H1 (cell line): ENCODE data around the gene SH3BP5. TPM values are rescaled to one million over a fixed set of nuclear protein-coding genes. Genes with fewer than 3 reads are reported as not detected.

Source experiments
- CTCF ChIA-PET: fragments of 300-600 bp; sonication (Branson Sonifier 250); formaldehyde crosslinking; loops from one replicate; lab custom pipeline; 2021; ENCODE audit not compliant: partially characterized antibody; lab: Charles Lee
- POLR2A ChIA-PET: fragments of 300-600 bp; sonication (Branson Sonifier 250); formaldehyde crosslinking; loops from one replicate; lab custom pipeline; 2021; ENCODE audit warnings: inconsistent platforms; ENCODE audit not compliant: partially characterized antibody; lab: Charles Lee
- DNase-seq, 2 experiments: peaks; one replicate each; pipeline versions ENCODE4 v3.0.0 to v3.0.0-alpha.2; 2010 to 2022; ENCODE audit warnings: low spot score in 2 of 2, low read depth in 1 of 2, mixed read lengths in 1 of 2
- FAIRE-seq: peaks from 2 replicates; lab custom pipeline; 2011; peaks lifted over from hg19 to GRCh38; lab: Jason Lieb, UNC
- H2AFZ ChIP-seq: 2 replicates; pipeline ENCODE4 v1.8.1; 2012; ENCODE audit warnings: low read length, inconsistent platforms
- H2AK5ac ChIP-seq: 2 replicates; pipeline ENCODE4 v1.6.1; 2013; ENCODE audit warnings: low read depth, low read length
- H2BK120ac ChIP-seq: replicated peaks from 2 replicates; pipeline ENCODE3; 2013; ENCODE audit warnings: low read depth, low read length, inconsistent platforms
- H2BK12ac ChIP-seq: 2 replicates; pipeline ENCODE4 v1.6.1; 2013; ENCODE audit warnings: low read depth, low read length
- H2BK15ac ChIP-seq: 2 replicates; pipeline ENCODE4 v1.6.1; 2013; ENCODE audit warnings: low read length
- H2BK20ac ChIP-seq: 2 replicates; pipeline ENCODE4 v1.6.1; 2013; ENCODE audit warnings: low read length
- H2BK5ac ChIP-seq: 2 replicates; pipeline ENCODE4 v1.6.1; 2013; ENCODE audit warnings: low read depth, low read length
- H3K14ac ChIP-seq: 2 replicates; pipeline ENCODE4 v1.6.1; 2013; ENCODE audit warnings: inconsistent platforms; ENCODE audit not compliant: insufficient read length
- H3K18ac ChIP-seq: 2 replicates; pipeline ENCODE4 v1.6.1; 2013; ENCODE audit warnings: low read length; ENCODE audit errors: extremely low read depth
- H3K23ac ChIP-seq: 2 replicates; pipeline ENCODE4 v1.6.1; 2013; ENCODE audit warnings: inconsistent platforms; ENCODE audit not compliant: insufficient read length
- H3K23me2 ChIP-seq: 2 replicates; pipeline ENCODE4 v1.6.1; 2013; ENCODE audit warnings: low read depth, low read length
- H3K27ac ChIP-seq: 2 replicates; pipeline ENCODE4 v1.6.1; 2011; ENCODE audit warnings: low read depth, low read length, inconsistent platforms
- H3K27me3 ChIP-seq, 4 experiments: replicated peaks in 1 of 4; 1 replicate in 1 of 4; 2 replicates in 3 of 4; pipeline versions ENCODE4 v1.6.1 to v1.8.1; 2011 to 2013; ENCODE audit warnings: low read length in 3 of 4, mild to moderate bottlenecking in 3 of 4, inconsistent platforms in 2 of 4, mixed read lengths in 2 of 4, moderate library complexity in 1 of 4; ENCODE audit not compliant: control insufficient read depth in 3 of 4, insufficient read depth in 3 of 4; ENCODE audit errors: extremely low read depth in 1 of 4
- H3K36me3 ChIP-seq, 4 experiments: 2 replicates each; pipeline versions ENCODE4 v1.6.1 to v1.8.1; 2011 to 2013; ENCODE audit warnings: mild to moderate bottlenecking in 4 of 4, low read length in 3 of 4, moderate library complexity in 2 of 4, control low read depth in 1 of 4, inconsistent platforms in 1 of 4; ENCODE audit not compliant: insufficient read depth in 4 of 4, control insufficient read depth in 2 of 4
- H3K4ac ChIP-seq: replicated peaks from 2 replicates; pipeline ENCODE3; 2013; ENCODE audit warnings: low read length, low read depth, mixed read lengths, inconsistent platforms; ENCODE audit not compliant: insufficient read length
- H3K4me1 ChIP-seq, 4 experiments: replicated peaks in 1 of 4; 1 replicate in 1 of 4; 2 replicates in 3 of 4; pipeline versions ENCODE4 v1.6.1 to v1.8.1; 2011 to 2013; ENCODE audit warnings: low read length in 3 of 4, inconsistent platforms in 2 of 4, mixed read lengths in 1 of 4; ENCODE audit not compliant: insufficient read depth in 4 of 4, control insufficient read depth in 3 of 4
- H3K4me2 ChIP-seq, 2 experiments: 2 replicates each; pipeline versions ENCODE4 v1.6.1 to v1.8.1; 2011 to 2013; ENCODE audit warnings: low read depth in 2 of 2, low read length in 2 of 2, control low read depth in 1 of 2, inconsistent platforms in 1 of 2, mild to moderate bottlenecking in 1 of 2; ENCODE audit not compliant: insufficient read depth in 1 of 2
- H3K4me3 ChIP-seq, 4 experiments: fragments of 200-600, 300-600 bp in 1 of 4; sonication (generic), shearing (Covaris generic), sonication (Bioruptor Twin) in 1 of 4; 2 replicates each; pipeline versions ENCODE4 v1.5.1 to v1.8.1; 2011 to 2016; ENCODE audit warnings: low read length in 4 of 4, low read depth in 3 of 4, control low read depth in 2 of 4, inconsistent platforms in 2 of 4, mild to moderate bottlenecking in 2 of 4, mixed read lengths in 1 of 4, moderate library complexity in 1 of 4; ENCODE audit not compliant: insufficient read depth in 2 of 4; ENCODE audit errors: extremely low read depth in 1 of 4
- H3K56ac ChIP-seq: replicated peaks from 2 replicates; pipeline ENCODE3; 2013; ENCODE audit warnings: low read depth, mild to moderate bottlenecking, mixed read lengths, low read length, inconsistent platforms; ENCODE audit not compliant: insufficient read length
- H3K79me1 ChIP-seq: 2 replicates; pipeline ENCODE4 v1.6.1; 2013; ENCODE audit warnings: low read depth, low read length, control low read depth
- H3K79me2 ChIP-seq, 2 experiments: 2 replicates each; pipeline versions ENCODE4 v1.6.1 to v1.8.1; 2012 to 2013; ENCODE audit warnings: low read length in 2 of 2, mild to moderate bottlenecking in 2 of 2, inconsistent platforms in 1 of 2; ENCODE audit not compliant: insufficient read depth in 2 of 2, control insufficient read depth in 1 of 2
- H3K9ac ChIP-seq, 4 experiments: replicated peaks in 1 of 4; 1 replicate in 1 of 4; 2 replicates in 3 of 4; pipeline versions ENCODE4 v1.6.1 to v1.8.1; 2011 to 2013; ENCODE audit warnings: low read depth in 3 of 4, low read length in 3 of 4, control low read depth in 2 of 4, mild to moderate bottlenecking in 2 of 4, moderate library complexity in 2 of 4, inconsistent platforms in 1 of 4; ENCODE audit errors: extremely low read depth in 1 of 4
- H3K9me3 ChIP-seq, 2 experiments: 2 replicates each; pipeline versions ENCODE4 v1.6.1 to v1.8.1; 2012 to 2013; ENCODE audit warnings: mild to moderate bottlenecking in 2 of 2, moderate library complexity in 2 of 2, control low read depth in 1 of 2, inconsistent platforms in 1 of 2, low read depth in 1 of 2, low read length in 1 of 2, mixed read lengths in 1 of 2; ENCODE audit not compliant: insufficient read depth in 2 of 2
- H4K20me1 ChIP-seq, 2 experiments: replicated peaks in 1 of 2; 2 replicates each; pipeline versions ENCODE3 to v1.8.1; 2011 to 2013; ENCODE audit warnings: inconsistent platforms in 2 of 2, low read length in 2 of 2, mild to moderate bottlenecking in 1 of 2; ENCODE audit not compliant: insufficient read depth in 2 of 2, control insufficient read depth in 1 of 2
- H4K5ac ChIP-seq: 2 replicates; pipeline ENCODE4 v1.6.1; 2013; ENCODE audit warnings: low read length, low read depth, mixed read lengths, inconsistent platforms; ENCODE audit not compliant: insufficient read length
- H4K8ac ChIP-seq: 2 replicates; pipeline ENCODE4 v1.8.0; 2013; ENCODE audit warnings: mild to moderate bottlenecking, moderate library complexity, low read length, inconsistent platforms; ENCODE audit not compliant: insufficient read depth; ENCODE audit errors: extremely low read depth
- H4K91ac ChIP-seq: replicated peaks from 2 replicates; pipeline ENCODE3; 2013; ENCODE audit warnings: low read length, mixed read lengths, inconsistent platforms; ENCODE audit not compliant: insufficient read length
- ATF3 ChIP-seq: IDR thresholded peaks from 2 replicates; pipeline ENCODE4 v1.6.1; 2011; ENCODE audit warnings: low read depth, mild to moderate bottlenecking, low read length; ENCODE audit not compliant: insufficient read depth
- BCL11A ChIP-seq, 2 experiments: IDR thresholded peaks; one replicate each; pipeline ENCODE4 v1.6.1; 2011; ENCODE audit warnings: low read depth in 2 of 2, low read length in 2 of 2, mild to moderate bottlenecking in 2 of 2
- NRF1 ChIP-seq: IDR thresholded peaks from 2 replicates; pipeline ENCODE4 v1.6.1; 2011; ENCODE audit warnings: mild to moderate bottlenecking, low read depth, low read length, improper control_type of control experiment
- TBP ChIP-seq: IDR thresholded peaks from 2 replicates; pipeline ENCODE4 v1.6.1; 2011; ENCODE audit warnings: low read depth, low read length, improper control_type of control experiment
- WGBS, 2 experiments: shearing (Covaris generic) in 1 of 2; methylation state at CpG; one replicate each; pipeline versions ENCODE4 v1.1.6 to v1.1.7; 2013 to 2015; ENCODE audit warnings: low lambda C conversion rate in 2 of 2, mixed read lengths in 2 of 2, inconsistent platforms in 1 of 2, low coverage in 1 of 2, missing lambda C conversion rate in 1 of 2; ENCODE audit not compliant: insufficient replicate concordance in 2 of 2, insufficient coverage in 1 of 2, insufficient read length in 1 of 2; ENCODE audit errors: extremely low coverage in 1 of 2, missing lambda C conversion rate in 1 of 2; 5-methylcytosine and 5-hydroxymethylcytosine counted together
- polyA plus RNA-seq, 7 experiments: library from polyadenylated mRNA; depleted of rRNA in 3 of 7; stranded (reverse) in 5 of 7; unstranded in 2 of 7; fragments of >200 nt in 5 of 7; fragments of 200-250 nt in 2 of 7; gene quantifications; 1 replicate in 5 of 7; 2 replicates in 1 of 7; 4 replicates in 1 of 7; pipeline versions ENCODE4 v1.2.1 to v1.2.3, GENCODE V29; 2011 to 2013; ENCODE audit warnings: missing spikeins in 2 of 7, mixed read lengths in 2 of 7
- total RNA-seq: library from RNA; stranded (reverse); fragmentation: NEBNext Ultra II Directional; extraction: Animal tissue kit (Norgen Biotek cat#: 25700); gene quantifications from 2 replicates; pipeline ENCODE4 v1.2.1, GENCODE V29; 2021

Gene SH3BP5
- total and polyA plus RNA-seq, 2 of the 8 experiments (the other 6 are each of a cell fraction or from before 2014, with no cell fraction given), result 7.1 to 9.7 TPM

- H3K23ac ChIP-seq, result no peak overlapping the region
- H2BK15ac ChIP-seq, result no peak overlapping the region
- CTCF ChIA-PET, result interaction anchor here (0.6 to 4.1 kb wide), 7 partner anchors 9 to 80 kb away, joined by 3 to 19 read pairs (median 3); no protein-coding TSS in a partner anchor
- TF ChIP-seq BCL11A (IDR thresholded peaks at IDR 0.05; ENCODE audit: low read depth in 2 of 2, low read length in 2 of 2) (no peak), ATF3 (no peak), NRF1 (no peak), TBP (no peak)
- TF ChIP-seq, all 59 proteins: peak for 0
- Histone ChIP-seq H2AFZ (no peak overlapping the region), H3K27me3 (no peaks in the 10 kb centered on the region), H3K79me2 (no peaks in the 10 kb centered on the region), H3K36me3 (peaks cover 0 to 5% (median under 1%) of the 10 kb centered on the region in 4 experiments; a peak in 1 of 8 replicates), H3K9ac (no peak overlapping the region; a peak in 1 of 7 replicates), H4K8ac (no peak overlapping the region), H3K4ac (no peak overlapping the region), H2BK20ac (no peak overlapping the region), H2AK5ac (0 out of 2 replicates have a peak overlapping the region, but pooled peaks have one; percentile 65), H3K9me3 (no peaks in the 10 kb centered on the region), H4K20me1 (no peaks in the 10 kb centered on the region), H3K4me1 (no peaks in the 10 kb centered on the region), H3K56ac (no peak overlapping the region), H4K91ac (no peak overlapping the region), H3K27ac (no peak overlapping the region), H3K18ac (no peak overlapping the region), H4K5ac (no peak overlapping the region), H2BK12ac (no peak overlapping the region), H2BK120ac (no peak overlapping the region), H3K4me3 (no peak overlapping the region), H2BK5ac (no peak overlapping the region), H3K4me2 (no peak overlapping the region), H3K79me1 (no peaks in the 10 kb centered on the region), H3K23me2 (no peaks in the 10 kb centered on the region; the same call in 1 of the 2 replicates), H3K14ac (no peak overlapping the region)
- no peak for DNase-seq
- POLR2A ChIA-PET, result no interaction called here
- FAIRE-seq, result no peak
- WGBS, 2 experiments, result 90% methylated on average over 7 of the region's 8 CpGs; no CpG with 5 or more reads in 1 of the 2 experiments
These were observed 31.9 kb downstream of the SH3BP5 start for GRCh38 chr3:15300323-15301078.
